Ureter (tissue), 1 donor: ENCODE data around the gene YIF1B. TPM values are rescaled to one million over a fixed set of nuclear protein-coding genes. Genes with fewer than 3 reads are reported as not detected.
A peak's percentile ranks its signal among the peaks of the same experiment; 100 is the strongest.
"Not testable (repeated sequence)": the region's sequence is repeated elsewhere in the genome, so short reads cannot be mapped to it uniquely, and the experiment has no call there.

ENCODE experiments used
- DNase-seq: peaks from one replicate; pipeline ENCODE4 v3.0.0-alpha.2; 2020; ENCODE audit warnings: low spot score
- total RNA-seq: library from RNA; stranded (reverse); gene quantifications from one replicate; pipeline ENCODE4 v1.2.4, GENCODE V29; 2023
- donor health status: DM: yes; HTN: yes; CAD: no.

The YIF1B gene, protein sequence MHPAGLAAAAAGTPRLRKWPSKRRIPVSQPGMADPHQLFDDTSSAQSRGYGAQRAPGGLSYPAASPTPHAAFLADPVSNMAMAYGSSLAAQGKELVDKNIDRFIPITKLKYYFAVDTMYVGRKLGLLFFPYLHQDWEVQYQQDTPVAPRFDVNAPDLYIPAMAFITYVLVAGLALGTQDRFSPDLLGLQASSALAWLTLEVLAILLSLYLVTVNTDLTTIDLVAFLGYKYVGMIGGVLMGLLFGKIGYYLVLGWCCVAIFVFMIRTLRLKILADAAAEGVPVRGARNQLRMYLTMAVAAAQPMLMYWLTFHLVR
- 25.1 TPM for total RNA-seq

DNA sequence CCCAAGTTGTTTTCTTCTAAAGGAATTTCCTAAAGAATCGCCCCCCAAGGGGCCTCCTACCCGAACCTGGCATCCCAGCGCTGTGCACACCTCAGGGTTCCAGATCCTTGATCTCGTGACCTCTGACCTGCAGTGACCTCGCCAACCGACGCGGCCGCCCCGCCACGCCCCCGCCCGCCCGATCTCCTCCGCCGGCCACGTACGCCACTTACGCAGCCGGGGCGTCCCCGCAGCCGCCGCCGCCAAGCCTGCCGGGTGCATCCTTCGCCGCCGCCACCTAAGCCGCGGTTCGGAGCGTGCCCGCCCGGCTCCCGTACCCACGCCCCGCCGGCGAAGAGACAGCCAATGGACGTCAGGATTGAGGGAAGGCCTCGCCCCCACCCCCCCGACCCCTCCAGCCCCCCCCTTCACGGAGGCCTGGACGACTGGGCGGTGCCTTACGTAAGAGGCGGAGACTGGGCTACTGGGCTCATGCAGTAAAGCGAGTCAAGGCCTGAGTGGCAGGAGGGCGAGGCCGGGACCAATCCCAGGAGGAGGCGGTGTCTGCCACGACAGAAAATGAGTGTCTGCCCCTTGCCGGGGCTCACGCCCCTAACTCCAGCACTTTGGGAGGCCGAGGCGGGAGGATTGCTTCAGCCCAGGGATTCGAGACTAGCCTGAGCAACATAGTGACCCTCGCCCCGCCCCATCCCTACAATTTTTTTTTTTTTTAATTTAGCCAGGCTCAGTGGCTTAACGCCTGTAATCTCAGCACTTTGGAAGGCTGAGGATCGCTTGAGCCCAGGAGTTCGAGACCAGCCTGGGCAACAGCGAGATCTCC lies at the start of gene YIF1B:
TSS of gene YIF1B (minus strand) at position 291 of the 820 bp plus-strand sequence. CDS start at position 261, 30 bp downstream.
- peak; percentile 97 for DNase-seq

DNA sequence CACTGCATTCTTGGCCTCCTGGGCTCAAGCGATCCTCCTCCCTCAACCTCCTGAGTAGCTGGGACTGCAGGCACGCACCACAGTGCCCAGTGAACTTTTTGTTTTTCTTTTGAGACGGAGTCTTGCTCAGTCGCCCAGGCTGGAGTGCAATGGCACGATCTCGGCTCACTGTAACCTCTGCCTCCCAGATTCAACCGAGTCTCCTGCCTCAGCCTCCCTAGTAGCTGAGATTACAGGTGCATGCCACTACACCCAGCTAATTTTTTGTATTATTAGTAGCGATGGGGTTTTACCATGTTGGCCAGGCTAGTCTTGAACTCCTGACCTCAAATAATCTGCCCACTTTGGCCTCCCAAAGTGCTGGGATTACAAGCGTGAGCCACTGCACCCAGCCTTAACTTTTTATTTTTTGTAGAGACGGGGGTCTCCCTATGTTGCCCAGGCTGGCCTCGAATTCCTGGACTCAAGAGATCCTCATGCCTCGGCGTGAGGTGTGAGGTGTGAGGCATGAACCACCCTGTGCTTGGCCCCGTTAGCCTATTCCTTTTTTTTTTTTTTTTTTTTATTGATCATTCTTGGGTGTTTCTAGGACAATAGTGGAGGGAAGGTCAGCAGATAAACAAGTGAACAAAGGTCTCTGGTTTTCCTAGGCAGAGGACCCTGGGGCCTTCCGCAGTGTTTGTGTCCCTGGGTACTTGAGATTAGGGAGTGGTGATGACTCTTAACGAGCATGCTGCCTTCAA lies 47.4 kb upstream of the YIF1B start:
- DNase-seq: not testable (repeated sequence)

DNA sequence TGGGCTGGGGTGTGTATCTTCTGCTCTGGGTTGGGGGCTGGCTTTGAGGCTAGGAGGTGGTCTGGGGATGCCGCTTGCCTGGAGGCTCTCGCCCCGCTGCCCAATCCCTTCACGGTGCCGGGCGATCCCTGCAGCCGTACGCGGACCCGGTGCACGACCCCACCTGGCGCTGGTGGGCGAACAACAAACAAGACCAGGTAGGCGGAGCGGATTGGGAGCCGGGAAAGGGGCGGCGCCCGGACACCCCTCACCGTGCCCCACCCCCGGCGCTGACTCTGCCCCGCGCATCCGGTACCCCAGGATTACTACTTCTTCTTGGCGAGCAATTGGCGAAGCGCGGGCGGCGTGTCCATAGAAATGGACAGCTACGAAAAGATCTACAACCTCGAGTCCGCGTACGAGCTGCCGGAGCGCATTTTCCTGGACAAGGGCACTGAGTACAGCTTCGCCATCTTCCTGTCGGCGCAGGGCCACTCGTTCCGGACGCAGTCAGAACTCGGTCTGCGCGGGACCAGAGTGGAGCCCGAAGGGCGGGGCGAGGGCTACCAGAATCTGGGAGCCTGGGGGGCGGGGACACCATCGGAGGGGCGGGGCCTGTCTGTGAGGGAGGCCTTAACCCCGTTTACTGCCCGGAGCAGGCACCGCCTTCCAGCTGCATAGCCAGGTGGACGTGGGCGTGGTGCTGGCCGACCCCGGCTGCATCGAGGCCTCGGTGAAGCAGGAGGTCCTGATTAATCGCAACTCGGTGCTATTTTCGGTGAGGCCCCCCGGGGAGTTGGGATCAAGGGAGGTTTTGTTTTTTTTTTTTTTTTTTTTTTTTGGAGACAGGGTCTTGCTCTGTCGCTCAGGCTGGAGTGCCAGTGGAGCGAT lies 46.6 kb upstream of the YIF1B start:
- DNase-seq: peak; percentile 87

DNA sequence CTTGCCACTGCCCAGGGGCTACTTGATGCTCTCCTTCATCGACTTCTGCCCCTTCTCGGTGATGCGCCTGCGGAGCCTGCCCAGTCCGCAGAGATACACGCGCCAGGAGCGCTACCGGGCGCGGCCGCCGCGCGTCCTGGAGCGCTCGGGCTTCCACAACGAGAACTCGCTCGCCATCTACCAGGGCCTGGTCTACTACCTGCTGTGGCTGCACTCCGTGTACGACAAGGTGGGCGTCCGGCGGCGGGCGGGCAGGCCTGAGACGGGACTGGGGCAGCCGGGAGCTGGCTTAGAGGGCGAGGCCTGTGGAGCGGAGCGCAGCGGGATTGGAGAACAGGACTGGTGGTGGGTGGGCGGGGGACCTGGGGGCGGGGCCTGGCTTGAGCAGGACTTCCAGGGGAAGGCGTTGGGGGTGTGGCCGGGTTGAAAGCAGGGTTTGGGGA lies 45.9 kb upstream of the YIF1B start:
- DNase-seq: peak; percentile 70

DNA sequence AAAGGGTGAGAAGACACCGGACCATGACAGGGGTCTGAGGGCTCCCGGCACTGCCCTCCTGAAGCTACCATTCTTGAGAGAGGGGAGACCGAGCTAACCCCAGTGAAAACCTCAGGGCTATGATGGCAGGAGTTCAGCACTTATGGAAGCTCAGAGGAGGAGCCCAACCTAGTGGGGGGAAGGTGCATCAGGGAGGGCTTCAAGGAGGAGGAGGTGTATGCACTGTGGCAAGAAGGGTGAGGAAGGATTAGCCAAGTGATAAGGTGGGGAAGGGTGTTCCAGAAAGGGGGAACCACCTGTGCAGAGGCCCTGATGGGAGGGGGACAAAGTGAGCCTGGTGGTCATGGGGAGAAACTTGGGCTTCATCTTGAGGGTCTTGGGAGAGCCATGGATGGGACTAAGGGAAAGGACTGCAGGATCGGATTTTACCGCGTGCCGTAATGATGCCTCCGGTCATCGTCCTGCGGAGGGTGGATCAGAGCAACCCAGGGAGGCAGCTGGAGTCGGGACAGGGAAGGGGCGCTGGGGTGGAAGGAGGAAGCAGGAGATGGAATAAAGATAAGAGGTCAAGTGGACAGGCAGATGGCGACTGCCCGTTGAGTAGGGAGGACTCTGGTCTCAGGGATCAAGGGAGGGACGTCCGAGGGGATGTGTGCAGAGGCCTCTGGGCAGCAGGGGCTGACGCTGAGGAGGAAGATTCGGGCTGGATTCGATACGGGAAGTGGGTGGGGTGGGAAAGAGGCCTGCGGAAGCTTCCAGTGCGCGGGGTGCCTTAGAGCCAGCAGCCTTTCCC lies 45.3 kb upstream of the YIF1B start:
- no peak for DNase-seq

DNA sequence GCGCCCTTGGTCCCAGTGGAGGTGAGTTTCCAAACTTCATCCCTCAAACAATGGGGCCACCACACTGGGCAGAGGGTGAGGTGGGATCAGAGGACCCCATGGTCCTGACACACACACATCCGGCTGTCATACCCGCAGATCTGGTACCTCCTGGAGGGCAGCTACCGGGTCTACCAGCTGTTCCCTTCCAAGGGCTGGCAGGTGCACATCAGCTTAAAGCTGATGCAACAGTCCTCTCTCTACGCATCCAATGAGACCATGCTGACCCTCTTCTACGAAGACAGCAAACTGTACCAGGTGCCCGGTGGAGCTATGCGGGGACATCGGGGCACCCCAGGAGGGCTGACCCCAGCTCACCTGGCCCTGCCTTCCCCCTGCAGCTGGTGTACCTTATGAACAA lies 44.6 kb upstream of the YIF1B start:
- DNase-seq: no peak

DNA sequence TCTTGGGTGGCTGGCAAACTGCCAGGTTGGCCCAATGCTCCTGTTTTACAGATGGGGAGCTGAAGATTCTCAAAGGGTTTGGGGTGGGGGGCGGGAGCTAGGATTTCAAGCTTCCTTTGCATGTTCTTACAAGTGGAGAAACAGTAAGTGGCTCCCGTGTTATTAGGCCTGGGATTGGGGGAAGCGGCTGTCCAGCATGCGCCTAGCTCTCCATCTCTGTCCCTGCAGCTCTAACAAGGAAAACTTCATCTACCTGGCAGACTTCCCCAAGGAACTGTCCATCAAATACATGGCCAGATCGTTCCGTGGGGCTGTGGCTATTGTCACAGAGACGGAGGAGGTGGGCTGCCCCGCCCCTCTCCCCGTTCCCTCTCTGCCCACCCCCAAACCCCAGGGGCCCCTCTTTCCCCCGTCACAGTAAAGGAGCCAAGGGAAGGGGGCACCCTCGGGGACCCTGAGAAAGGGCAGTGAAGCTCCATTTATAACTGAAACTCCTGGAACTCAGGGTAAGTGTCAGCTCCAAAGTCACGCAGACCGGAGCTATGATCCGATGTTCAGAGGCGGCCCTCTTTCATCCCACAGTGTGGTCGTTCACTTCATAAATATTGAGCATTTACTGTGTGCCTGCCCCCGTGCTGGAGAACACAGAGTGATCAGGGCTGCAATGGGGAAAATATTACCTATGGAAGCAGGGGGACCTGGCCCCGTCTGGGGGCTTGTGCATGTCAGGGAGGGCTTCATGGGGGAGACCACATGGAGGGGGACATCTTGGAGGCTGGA lies 43.7 kb upstream of the YIF1B start:
- no peak for DNase-seq

DNA sequence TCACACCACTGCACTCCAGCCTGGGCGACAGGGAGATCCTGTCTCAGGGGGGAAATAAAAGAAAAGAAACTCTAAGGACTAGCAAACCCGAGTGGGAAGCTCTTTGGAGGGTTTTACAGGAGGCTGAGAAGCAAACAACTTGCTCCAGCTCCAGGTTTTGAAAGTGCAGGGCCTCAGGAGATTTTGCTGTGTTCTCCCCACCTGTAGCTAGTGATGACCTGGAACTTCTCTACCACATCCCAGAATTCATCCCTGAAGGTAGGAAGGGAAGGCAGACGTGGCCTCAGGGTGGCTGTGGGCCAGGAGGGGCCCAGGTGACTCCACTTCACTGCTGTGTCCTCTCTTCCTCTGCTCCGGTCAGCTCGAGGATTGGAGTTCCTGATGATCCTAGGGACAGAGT lies 42.3 kb upstream of the YIF1B start:
- no peak for DNase-seq

DNA sequence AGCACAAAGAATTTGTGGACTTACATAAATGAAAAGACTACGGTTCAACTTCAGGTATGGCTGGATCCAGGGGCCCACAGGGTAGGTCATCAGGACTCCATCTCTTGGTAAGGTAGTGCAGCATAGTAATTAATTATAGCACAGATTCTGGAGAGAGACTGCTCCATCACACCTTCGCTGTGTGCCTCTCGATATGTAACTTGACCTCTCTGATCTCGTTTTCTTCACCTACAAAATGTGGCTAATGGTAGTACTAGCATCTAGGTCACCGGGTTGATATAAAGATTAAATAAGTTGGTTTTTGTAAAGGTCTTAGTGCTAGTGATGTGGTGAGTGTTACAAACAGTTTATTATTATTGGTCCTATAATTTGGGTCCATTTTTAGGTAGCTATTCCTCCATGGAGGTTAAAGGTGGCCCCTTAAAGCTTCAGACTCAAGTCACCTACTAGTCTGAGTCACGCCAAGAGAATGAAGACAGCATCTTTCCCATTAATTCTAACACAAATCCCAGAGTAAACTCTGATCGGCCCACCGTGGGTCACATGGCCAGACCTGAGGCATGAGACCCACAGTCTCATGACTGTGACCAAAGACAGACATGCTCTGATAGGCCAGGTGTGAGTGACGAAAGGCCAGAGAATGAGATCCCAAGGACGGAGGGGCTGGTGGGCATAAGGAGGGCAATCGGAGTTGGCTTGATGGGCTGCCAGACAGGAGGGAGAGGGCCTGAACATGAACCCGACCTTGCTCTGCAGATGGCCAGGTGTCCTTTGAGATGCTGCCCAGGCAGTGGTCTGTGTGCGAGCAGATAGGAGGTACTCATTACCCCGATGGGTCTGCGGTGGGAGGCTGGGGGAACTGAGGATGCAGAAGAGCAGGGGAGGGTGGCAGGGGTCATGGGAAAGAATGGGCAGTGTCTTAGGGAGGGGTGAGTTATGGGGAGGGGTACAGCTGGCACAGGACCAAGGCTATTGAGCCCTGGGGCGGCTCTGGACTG lies 40.3 kb upstream of the YIF1B start:
- DNase-seq: no peak

DNA sequence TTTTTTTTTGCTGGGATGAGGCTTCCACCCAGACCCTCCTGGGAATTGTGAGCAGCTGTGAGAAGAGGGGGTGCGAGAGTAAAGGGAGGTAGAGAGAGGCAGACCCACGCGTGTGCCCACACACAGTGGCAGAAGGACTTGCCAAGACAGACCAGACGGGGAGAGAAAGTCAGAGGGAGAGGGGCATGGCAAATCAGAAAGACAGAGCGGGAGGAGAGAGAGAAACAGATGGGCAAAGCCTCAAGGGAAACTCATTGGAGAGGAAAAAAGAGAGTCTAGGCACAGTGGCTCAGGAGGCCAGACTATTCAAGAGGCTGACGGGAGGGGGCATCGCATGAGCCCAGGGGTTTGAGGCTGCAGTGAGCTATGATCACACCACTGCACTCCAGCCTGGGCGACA lies 36.9 kb upstream of the YIF1B start:
- DNase-seq: no peak

DNA sequence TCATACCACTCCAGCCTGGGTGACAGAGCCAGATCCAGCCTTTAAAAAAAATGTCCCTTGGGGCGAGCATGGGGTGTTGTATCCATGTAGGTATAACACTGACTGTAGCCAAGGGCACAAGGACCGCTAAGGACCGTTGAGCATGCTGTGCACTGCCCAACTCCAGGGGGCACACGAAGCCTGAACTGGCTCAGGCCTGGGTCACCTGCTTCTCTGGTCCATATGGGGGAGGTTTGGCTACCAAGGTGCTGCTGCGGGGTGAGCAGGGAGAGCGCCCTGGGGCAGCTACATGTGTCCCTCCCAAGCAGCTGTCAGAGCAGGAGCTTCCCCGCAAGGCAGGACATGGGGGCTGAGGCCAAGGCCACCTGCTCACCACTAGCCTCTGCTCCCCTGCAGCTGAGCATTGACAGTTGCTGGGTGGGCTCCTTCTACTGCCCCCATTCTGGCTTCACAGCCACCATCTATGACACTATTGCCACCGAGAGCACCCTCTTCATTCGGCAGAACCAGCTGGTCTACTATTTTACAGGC lies 36.2 kb upstream of the YIF1B start:
- DNase-seq: no peak

DNA sequence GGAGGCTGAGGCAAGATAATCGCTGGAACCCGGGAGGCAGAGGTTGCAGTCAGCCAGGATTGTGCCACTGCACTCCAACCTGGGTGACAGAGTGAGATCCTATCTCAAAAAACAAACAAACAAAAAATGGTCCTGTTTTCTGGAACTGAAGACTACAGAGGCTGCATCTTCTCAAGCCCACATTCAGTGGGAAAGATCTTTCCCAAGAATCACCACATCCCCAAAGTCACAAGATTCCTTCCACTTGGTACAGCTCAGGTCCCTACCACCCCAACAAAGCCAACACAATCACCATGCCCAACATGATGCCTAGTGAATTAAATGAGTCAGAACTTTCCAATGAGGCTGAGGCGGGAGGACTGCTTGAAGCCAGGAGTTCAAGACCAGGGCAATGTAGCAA lies 35.1 kb upstream of the YIF1B start:
- DNase-seq: no peak

DNA sequence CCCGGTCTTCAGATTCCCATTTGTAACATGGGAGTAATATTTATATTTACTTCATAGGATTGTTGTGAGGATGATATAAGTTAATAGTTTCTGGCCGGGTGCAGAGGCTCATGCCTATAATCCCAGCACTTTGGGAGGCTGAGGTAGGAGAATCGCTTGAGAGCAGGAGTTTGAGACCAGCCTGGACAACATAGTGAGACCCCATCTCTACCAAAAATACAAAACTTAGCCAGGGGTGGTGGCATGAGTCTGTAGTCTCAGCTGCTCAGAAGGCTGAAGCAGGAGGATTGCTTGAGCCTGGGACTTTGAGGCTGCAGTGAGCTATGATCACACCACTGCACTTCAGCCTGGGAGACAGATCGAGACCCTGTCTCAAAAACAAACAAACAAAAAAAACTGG lies 31.1 kb upstream of the YIF1B start:
- no peak for DNase-seq

DNA sequence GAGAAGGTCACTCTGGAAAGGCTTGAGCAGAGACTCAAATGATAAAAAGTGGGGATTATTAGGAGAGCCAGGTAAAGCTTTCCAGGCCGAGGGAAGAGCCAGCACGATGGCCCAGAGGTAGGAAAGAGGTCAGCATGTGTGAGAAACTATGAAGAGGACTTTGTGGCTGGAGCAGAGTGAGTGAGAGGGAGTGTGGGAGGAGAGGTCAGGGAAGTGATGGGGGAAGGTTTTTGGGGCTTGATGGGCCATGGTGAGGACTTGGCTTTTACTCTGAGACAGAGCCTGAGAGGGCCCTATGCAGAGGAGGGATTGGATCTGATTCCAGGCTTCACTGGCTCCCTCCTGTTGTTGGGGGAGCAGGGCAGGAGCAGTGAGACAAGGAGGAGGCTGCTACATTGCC lies 25.2 kb upstream of the YIF1B start:
- DNase-seq: no peak

DNA sequence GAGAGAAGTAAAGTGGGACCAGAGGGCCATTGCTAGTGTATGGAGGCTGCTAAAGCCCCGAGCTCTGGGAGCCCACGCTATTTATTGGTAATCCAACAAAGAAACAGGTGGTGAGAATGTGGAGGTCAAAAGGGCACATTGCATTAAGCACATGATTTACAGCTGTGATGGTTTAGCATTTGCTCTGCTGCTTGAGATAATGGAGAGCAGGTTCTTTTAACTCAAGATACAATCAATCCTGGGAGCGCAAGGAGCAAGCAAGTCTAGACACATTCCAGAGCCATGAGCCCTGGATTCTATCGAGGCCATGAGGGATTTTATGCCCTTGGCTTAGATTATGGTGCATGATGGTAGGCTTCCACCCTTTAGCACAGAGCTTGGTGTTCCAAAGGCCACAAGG lies 23.3 kb upstream of the YIF1B start:
- not testable (repeated sequence) for DNase-seq

DNA sequence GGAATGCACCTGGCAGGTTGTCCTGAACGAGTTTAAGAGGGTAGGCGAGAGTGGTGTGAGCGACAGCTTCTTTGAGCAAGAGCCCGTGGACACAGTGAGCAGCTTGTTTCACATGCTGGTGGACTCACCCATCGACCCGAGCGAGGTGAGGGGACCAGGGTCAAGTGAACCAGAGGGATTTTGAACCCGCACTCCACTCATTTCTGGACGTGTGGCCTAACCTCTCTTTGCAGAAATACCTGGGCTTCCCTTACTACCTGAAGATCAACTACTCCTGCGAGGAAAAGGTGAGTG lies 21.6 kb upstream of the YIF1B start:
- no peak for DNase-seq

DNA sequence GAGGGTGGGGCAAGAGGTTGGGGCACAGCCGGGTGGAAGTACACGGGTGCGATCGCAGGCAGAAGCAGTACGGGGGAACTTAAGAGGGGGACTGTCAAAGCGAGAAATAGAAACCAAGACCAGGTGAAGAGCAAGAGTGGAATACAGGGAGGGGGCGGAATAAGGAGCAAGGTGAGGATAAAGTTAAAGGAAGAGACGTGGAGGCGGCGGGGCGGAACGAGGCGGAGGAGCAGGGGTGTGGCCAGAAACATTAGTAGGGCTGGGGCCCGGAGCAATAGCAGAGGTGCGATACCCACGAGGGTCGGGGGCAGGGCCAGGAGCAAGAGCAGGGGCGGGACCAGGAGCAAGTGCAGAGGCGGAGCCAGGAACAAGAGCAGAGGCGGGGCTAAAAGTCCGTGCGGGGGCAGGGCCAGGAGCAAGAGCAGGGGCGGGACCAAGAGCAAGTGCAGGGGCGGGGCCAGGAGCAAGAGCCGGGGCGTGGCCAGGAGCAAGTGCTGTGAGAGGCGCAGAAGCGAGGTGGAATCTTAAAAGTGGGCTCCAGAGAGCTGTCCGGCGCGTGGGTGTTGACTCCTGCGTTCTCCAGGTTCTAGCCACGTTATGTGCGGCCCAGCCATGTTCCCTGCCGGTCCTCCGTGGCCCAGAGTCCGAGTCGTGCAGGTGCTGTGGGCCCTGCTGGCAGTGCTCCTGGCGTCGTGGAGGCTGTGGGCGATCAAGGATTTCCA lies 21.1 kb upstream of the YIF1B start:
- DNase-seq: peak; percentile 98
